ENCODE data around the gene KMT2B.

GRCh38 chr19:35733180-35734125 is 15.7 kb downstream of the KMT2B start:
- TF ChIP-seq CTCF (IDR thresholded peaks at IDR 0.05) (no peak), MAFK (IDR thresholded peaks at IDR 0.05; ENCODE audit: partially characterized antibody) (no peak), ESRRA (IDR thresholded peaks at IDR 0.05; ENCODE audit: borderline replicate concordance, low read length) (no peak), SREBF2 (IDR thresholded peaks at IDR 0.05) (no peak)

Data from A549 (cell line).